ENCODE results near the gene MACROD2. TPM values are rescaled to one million over a fixed set of nuclear protein-coding genes. Genes with fewer than 3 reads are reported as not detected.

The MACROD2 gene
- polyA plus RNA-seq, 1 donor (not counting 4 experiments of a cell fraction or from before 2014, with no cell fraction given): 0.71 TPM

GRCh38 chr20:15236812-15237211, 1241.5 kb downstream of the MACROD2 start:
- Histone ChIP-seq H3K4me2 (ENCODE audit: control insufficient read depth, extremely low read depth, insufficient read depth, low read depth, low read length) (peak overlapping the region; percentile 14), H3K4me1 (ENCODE audit: control insufficient read depth, extremely low read depth, insufficient read depth, low read length) (peaks cover 2% of the 10 kb centered on the region), H3K27me3 (ENCODE audit: control insufficient read depth, extremely low read depth, insufficient read depth, low read length) (no peaks in the 10 kb centered on the region), H2AFZ (ENCODE audit: control insufficient read depth, low read length) (peak overlapping the region; percentile 63), H3K79me2 (ENCODE audit: control insufficient read depth, insufficient read depth, low read length) (no peaks in the 10 kb centered on the region), H3K9ac (ENCODE audit: control insufficient read depth, extremely low read depth, insufficient read depth, low read length) (no peak overlapping the region), H3K9me1 (ENCODE audit: control insufficient read depth, extremely low read depth, insufficient read depth, low read length) (no peaks in the 10 kb centered on the region), H3K36me3 (ENCODE audit: control insufficient read depth in 2 of 2, extremely low read depth in 1 of 2, insufficient read depth in 2 of 2, low read length in 2 of 2) (no peaks in the 10 kb centered on the region), H3K4me3 (ENCODE audit: control insufficient read depth in 2 of 3, extremely low read depth in 1 of 3, insufficient read depth in 2 of 3, low read depth in 1 of 3, low read length in 3 of 3) (no peak overlapping the region), H4K20me1 (ENCODE audit: control insufficient read depth, extremely low read depth, insufficient read depth, low read length) (no peaks in the 10 kb centered on the region), H3K9me3 (ENCODE audit: control insufficient read depth, low read depth, low read length) (no peaks in the 10 kb centered on the region), H3K27ac (ENCODE audit: control insufficient read depth, insufficient read depth, low read length) (no peak overlapping the region)
- TF ChIP-seq CTCF (optimal IDR thresholded peaks at IDR 0.05 in 1 of 3, IDR thresholded peaks at IDR 0.05 in 1 of 3, conservative IDR thresholded peaks at IDR 0.05 in 1 of 3; ENCODE audit: extremely low read depth in 1 of 3, insufficient read depth in 2 of 3, low read length in 3 of 3) (peak; percentile 77 to 80 (median 79)), EZH2 (IDR thresholded peaks at IDR 0.05; ENCODE audit: low read length) (no peak)
- FAIRE-seq (peak; percentile 95), DNase-seq (ENCODE audit: low read depth, low spot score) (peak; percentile 15)
- dilution Hi-C loops (cut with MboI; ENCODE audit: extremely low pct_ligation_motif_present, low sequenced_read_pairs): no loop called here

GRCh38 chr20:15239542-15240206, 1244.4 kb downstream of the MACROD2 start:
- dilution Hi-C loops (cut with MboI; ENCODE audit: extremely low pct_ligation_motif_present, low sequenced_read_pairs): no loop called here
- Histone ChIP-seq H3K36me3 (ENCODE audit: control insufficient read depth in 2 of 2, extremely low read depth in 1 of 2, insufficient read depth in 2 of 2, low read length in 2 of 2) (no peaks in the 10 kb centered on the region), H3K4me3 (ENCODE audit: control insufficient read depth in 2 of 3, extremely low read depth in 1 of 3, insufficient read depth in 2 of 3, low read depth in 1 of 3, low read length in 3 of 3) (no peak overlapping the region), H3K79me2 (ENCODE audit: control insufficient read depth, insufficient read depth, low read length) (no peaks in the 10 kb centered on the region), H3K9ac (ENCODE audit: control insufficient read depth, extremely low read depth, insufficient read depth, low read length) (no peak overlapping the region), H3K4me1 (ENCODE audit: control insufficient read depth, extremely low read depth, insufficient read depth, low read length) (peaks cover 2% of the 10 kb centered on the region), H3K27ac (ENCODE audit: control insufficient read depth, insufficient read depth, low read length) (no peak overlapping the region), H3K27me3 (ENCODE audit: control insufficient read depth, extremely low read depth, insufficient read depth, low read length) (no peaks in the 10 kb centered on the region), H3K4me2 (ENCODE audit: control insufficient read depth, extremely low read depth, insufficient read depth, low read depth, low read length) (no peak overlapping the region), H4K20me1 (ENCODE audit: control insufficient read depth, extremely low read depth, insufficient read depth, low read length) (no peaks in the 10 kb centered on the region), H3K9me1 (ENCODE audit: control insufficient read depth, extremely low read depth, insufficient read depth, low read length) (no peaks in the 10 kb centered on the region), H2AFZ (ENCODE audit: control insufficient read depth, low read length) (no peak overlapping the region), H3K9me3 (ENCODE audit: control insufficient read depth, low read depth, low read length) (no peaks in the 10 kb centered on the region)
- FAIRE-seq: peak; percentile 75
- no peak for DNase-seq (ENCODE audit: low read depth, low spot score)
- TF ChIP-seq EZH2 (IDR thresholded peaks at IDR 0.05; ENCODE audit: low read length) (no peak), CTCF (optimal IDR thresholded peaks at IDR 0.05 in 1 of 3, IDR thresholded peaks at IDR 0.05 in 1 of 3, conservative IDR thresholded peaks at IDR 0.05 in 1 of 3; ENCODE audit: extremely low read depth in 1 of 3, insufficient read depth in 2 of 3, low read length in 3 of 3) (no peak)
